ENCODE results near the gene PCNX2. TPM values are rescaled to one million over a fixed set of nuclear protein-coding genes. Genes with fewer than 3 reads are reported as not detected.

Gene PCNX2
- total and polyA plus RNA-seq, 2 of the 13 experiments (the other 11 are each of a cell fraction or from before 2014, with no cell fraction given) = 0.11 to 0.42 TPM

- TF ChIP-seq RBM22 (optimal IDR thresholded peaks at IDR 0.05; ENCODE audit: low read length) (no peak), ZFP82 (CRISPR knock-in tag; IDR thresholded peaks at IDR 0.05; ENCODE audit: borderline replicate concordance) (no peak), SP5 (CRISPR knock-in tag; IDR thresholded peaks at IDR 0.05; ENCODE audit: borderline replicate concordance, low read depth) (no peak), MEIS1 (CRISPR knock-in tag; IDR thresholded peaks at IDR 0.05; ENCODE audit: borderline replicate concordance) (no peak)
Measured at GRCh38 chr1:232939748-232940147, 355.8 kb downstream of the PCNX2 start (continued).

DNA sequence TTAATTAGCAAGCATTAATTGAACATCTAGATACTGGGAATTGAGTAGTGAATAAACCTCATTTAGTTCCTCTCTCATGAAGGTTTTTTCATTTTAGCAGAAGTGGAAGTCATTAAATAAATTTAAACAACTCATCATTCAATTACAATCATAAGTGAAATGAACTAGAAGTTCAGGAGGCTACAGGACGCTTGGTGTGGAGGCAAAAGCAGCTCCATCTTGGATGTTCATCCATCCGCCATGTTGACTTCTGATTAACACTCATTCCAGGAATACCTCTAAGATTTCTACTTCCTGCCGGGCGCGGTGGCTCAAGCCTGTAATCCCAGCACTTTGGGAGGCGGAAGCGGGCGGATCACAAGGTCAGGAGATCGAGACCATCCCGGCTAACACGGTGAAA is 356.6 kb downstream of the PCNX2 start:
- Histone ChIP-seq H3K27ac (ENCODE audit: extremely low read length, insufficient read depth, low read length) (no peak overlapping the region), H4K20me1 (ENCODE audit: insufficient read depth, low read length) (no peaks in the 10 kb centered on the region), H3K4me3 (replicated peaks in 1 of 3; ENCODE audit: insufficient read depth in 1 of 3, low read depth in 2 of 3, low read length in 3 of 3) (no peak overlapping the region), H3K79me2 (ENCODE audit: insufficient read depth, low read length) (no peaks in the 10 kb centered on the region), H3K4me1 (ENCODE audit: insufficient read depth, low read length) (no peaks in the 10 kb centered on the region), H2AFZ (ENCODE audit: low read length) (no peak overlapping the region), H3K4me2 (ENCODE audit: low read depth, low read length) (no peak overlapping the region), H3K9ac (ENCODE audit: insufficient read depth, low read depth, low read length) (no peak overlapping the region), H3K36me3 (replicated peaks in 1 of 2; ENCODE audit: control insufficient read depth in 1 of 2, insufficient read depth in 2 of 2, low read length in 2 of 2) (no peaks in the 10 kb centered on the region), H3K9me3 (ENCODE audit: low read length) (no peaks in the 10 kb centered on the region), H3K27me3 (ENCODE audit: control insufficient read depth in 1 of 2, insufficient read depth in 2 of 2, low read length in 2 of 2) (no peaks in the 10 kb centered on the region; a peak in 2 of 5 replicates)
- intact Hi-C loops (cut with micrococcal nuclease; ENCODE audit: unreplicated experiment) (no loop called here), in situ Hi-C loops (cut with HindIII; ENCODE audit: extremely low pct_ligation_motif_present, low pct_unique_long_range_greater_than_20kb) (no loop called here)
- DNase-seq (ENCODE audit: low spot score) (no peak), ATAC-seq (no peak), FAIRE-seq (no peak)
- TF ChIP-seq NFIB (CRISPR knock-in tag; IDR thresholded peaks at IDR 0.05; ENCODE audit: borderline replicate concordance) (no peak), TCF7L2 (IDR thresholded peaks at IDR 0.05; ENCODE audit: low read depth, low read length) (no peak), ZNF652 (CRISPR knock-in tag; IDR thresholded peaks at IDR 0.05; ENCODE audit: borderline replicate concordance, low read depth) (no peak)
- WGBS (ENCODE audit: low lambda C conversion rate) = 75% methylated on average over 11 of the region's 11 CpGs
- CTCF ChIA-PET (ENCODE audit: low intra/inter-chr PET ratio, low total read pairs) = no interaction called here
- POLR2A ChIA-PET = no interaction called here
- BruUV-seq (replicated peaks) = no TSS peak

DNA sequence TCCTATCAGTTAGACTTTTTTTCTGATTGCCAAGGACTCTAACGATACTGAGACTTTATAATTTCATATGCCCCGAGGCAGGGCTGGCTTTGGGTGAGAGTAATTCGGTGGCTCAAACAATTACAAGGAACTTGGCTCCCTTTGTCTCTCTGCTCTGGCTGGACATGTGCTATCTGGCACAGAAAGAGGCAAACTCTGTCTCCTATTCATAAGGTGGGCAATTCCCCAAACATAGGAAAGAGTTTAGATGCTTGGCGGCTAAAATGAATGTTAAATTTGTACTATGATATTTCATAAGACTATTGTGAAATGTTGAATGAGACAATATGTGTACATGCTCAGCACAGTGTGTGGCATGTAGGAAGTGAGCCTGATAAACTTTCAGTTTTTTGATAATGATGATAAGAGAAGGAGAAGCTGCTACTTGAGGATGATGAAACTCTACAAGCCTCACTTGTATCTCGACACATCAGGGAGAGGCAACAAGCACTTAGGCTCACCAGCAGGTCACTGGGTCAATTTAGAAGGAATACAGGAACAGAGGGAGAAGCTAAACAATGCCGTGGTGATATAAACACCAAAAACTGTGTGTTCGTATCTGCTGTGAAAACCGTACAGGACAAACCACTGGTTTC is 357.7 kb downstream of the PCNX2 start:
- in situ Hi-C loops (cut with HindIII; ENCODE audit: extremely low pct_ligation_motif_present, low pct_unique_long_range_greater_than_20kb) = no loop called here
- Histone ChIP-seq H3K79me2 (ENCODE audit: insufficient read depth, low read length) (no peaks in the 10 kb centered on the region), H3K27me3 (ENCODE audit: control insufficient read depth in 1 of 2, insufficient read depth in 2 of 2, low read length in 2 of 2) (no peaks in the 10 kb centered on the region; a peak in 1 of 5 replicates), H3K4me1 (ENCODE audit: insufficient read depth, low read length) (no peaks in the 10 kb centered on the region), H3K4me2 (ENCODE audit: low read depth, low read length) (no peak overlapping the region), H3K36me3 (replicated peaks in 1 of 2; ENCODE audit: control insufficient read depth in 1 of 2, insufficient read depth in 2 of 2, low read length in 2 of 2) (no peaks in the 10 kb centered on the region), H2AFZ (ENCODE audit: low read length) (no peak overlapping the region), H4K20me1 (ENCODE audit: insufficient read depth, low read length) (no peaks in the 10 kb centered on the region), H3K4me3 (replicated peaks in 1 of 3; ENCODE audit: insufficient read depth in 1 of 3, low read depth in 2 of 3, low read length in 3 of 3) (no peak overlapping the region), H3K9me3 (ENCODE audit: low read length) (no peaks in the 10 kb centered on the region), H3K27ac (ENCODE audit: extremely low read length, insufficient read depth, low read length) (no peak overlapping the region), H3K9ac (ENCODE audit: insufficient read depth, low read depth, low read length) (no peak overlapping the region)
- no TSS peak for BruUV-seq (replicated peaks)
- intact Hi-C loops (cut with micrococcal nuclease; ENCODE audit: unreplicated experiment) = no loop called here
- no peak for FAIRE-seq
- ATAC-seq = no peak
- CTCF ChIA-PET (ENCODE audit: low intra/inter-chr PET ratio, low total read pairs) = no interaction called here
- POLR2A ChIA-PET = no interaction called here
- no peak for DNase-seq (ENCODE audit: low spot score)
- WGBS (ENCODE audit: low lambda C conversion rate) = 14% methylated on average over 8 of the region's 8 CpGs
- TF ChIP-seq ZNF205 (CRISPR knock-in tag; IDR thresholded peaks at IDR 0.05) = no peak
- TF ChIP-seq SRSF1 (optimal IDR thresholded peaks at IDR 0.05; ENCODE audit: low read depth, low read length) = no peak
- no peak for TF ChIP-seq NR1H2 (CRISPR knock-in tag; IDR thresholded peaks at IDR 0.05; ENCODE audit: borderline replicate concordance, low read depth)
- no peak for TF ChIP-seq PHF5A (CRISPR knock-in tag; IDR thresholded peaks at IDR 0.05; ENCODE audit: low read depth, unreplicated experiment)
- no peak for TF ChIP-seq ISL2 (CRISPR knock-in tag; IDR thresholded peaks at IDR 0.05)
- TF ChIP-seq MED8 (CRISPR knock-in tag; IDR thresholded peaks at IDR 0.05; ENCODE audit: insufficient replicate concordance) = no peak
- no peak for TF ChIP-seq EED (CRISPR knock-in tag; IDR thresholded peaks at IDR 0.05)
- TF ChIP-seq ZFAT (CRISPR knock-in tag; conservative IDR thresholded peaks at IDR 0.05) = no peak
